GM23338 (cell line): ENCODE results near the gene OTOP2.

Source experiments
- CREB1 ChIP-seq: fragments of 250-450 bp; sonication (Bioruptor Pico); IDR thresholded peaks from 2 replicates; pipeline ENCODE4 v1.5.0; 2020; ENCODE audit warnings: low read depth, mild to moderate bottlenecking, moderate library complexity
- CTCF ChIP-seq, 2 experiments: fragments of 200-600 bp in 1 of 2; sonication (generic) in 1 of 2; conservative IDR thresholded peaks; 2 replicates each; pipeline versions ENCODE4 v1.5.1 to v1.6.1; 2016 to 2017; ENCODE audit warnings: antibody characterized with exemption in 2 of 2, low read depth in 2 of 2, mild to moderate bottlenecking in 2 of 2, moderate library complexity in 1 of 2
- ETS1 ChIP-seq: IDR thresholded peaks from 2 replicates; pipeline ENCODE4 v1.6.1; 2016; ENCODE audit warnings: antibody characterized with exemption
- EZH2phosphoT487 ChIP-seq: fragments of 200-600 bp; sonication (generic); IDR thresholded peaks from one replicate; pipeline ENCODE4 v1.8.1; 2018; ENCODE audit warnings: antibody characterized with exemption; ENCODE audit not compliant: unreplicated experiment
- POLR2AphosphoS5 ChIP-seq: IDR thresholded peaks from 2 replicates; pipeline ENCODE4 v1.6.1; 2016; ENCODE audit warnings: antibody characterized with exemption, low read depth
- ZNF462 ChIP-seq: fragments of 250-450 bp; sonication (Bioruptor Pico); IDR thresholded peaks from 2 replicates; pipeline ENCODE4 v1.5.0; 2020; ENCODE audit warnings: mild to moderate bottlenecking, moderate library complexity
- TF ChIP-seq, protein P1 (sequence below): IDR thresholded peaks from one replicate; pipeline ENCODE4 v1.6.1; 2018; ENCODE audit warnings: antibody characterized with exemption; ENCODE audit not compliant: unreplicated experiment

GRCh38 chr17:74972973-74973328, 48.9 kb downstream of the OTOP2 start:
- TF ChIP-seq CTCF (conservative IDR thresholded peaks at IDR 0.05; ENCODE audit: low read depth in 2 of 2) (no peak), POLR2AphosphoS5 (no peak), EZH2phosphoT487 (no peak), CREB1 (CRISPR knock-in tag) (no peak), ETS1 (no peak), ZNF462 (CRISPR knock-in tag) (no peak)
- TF ChIP-seq, protein P1, sequence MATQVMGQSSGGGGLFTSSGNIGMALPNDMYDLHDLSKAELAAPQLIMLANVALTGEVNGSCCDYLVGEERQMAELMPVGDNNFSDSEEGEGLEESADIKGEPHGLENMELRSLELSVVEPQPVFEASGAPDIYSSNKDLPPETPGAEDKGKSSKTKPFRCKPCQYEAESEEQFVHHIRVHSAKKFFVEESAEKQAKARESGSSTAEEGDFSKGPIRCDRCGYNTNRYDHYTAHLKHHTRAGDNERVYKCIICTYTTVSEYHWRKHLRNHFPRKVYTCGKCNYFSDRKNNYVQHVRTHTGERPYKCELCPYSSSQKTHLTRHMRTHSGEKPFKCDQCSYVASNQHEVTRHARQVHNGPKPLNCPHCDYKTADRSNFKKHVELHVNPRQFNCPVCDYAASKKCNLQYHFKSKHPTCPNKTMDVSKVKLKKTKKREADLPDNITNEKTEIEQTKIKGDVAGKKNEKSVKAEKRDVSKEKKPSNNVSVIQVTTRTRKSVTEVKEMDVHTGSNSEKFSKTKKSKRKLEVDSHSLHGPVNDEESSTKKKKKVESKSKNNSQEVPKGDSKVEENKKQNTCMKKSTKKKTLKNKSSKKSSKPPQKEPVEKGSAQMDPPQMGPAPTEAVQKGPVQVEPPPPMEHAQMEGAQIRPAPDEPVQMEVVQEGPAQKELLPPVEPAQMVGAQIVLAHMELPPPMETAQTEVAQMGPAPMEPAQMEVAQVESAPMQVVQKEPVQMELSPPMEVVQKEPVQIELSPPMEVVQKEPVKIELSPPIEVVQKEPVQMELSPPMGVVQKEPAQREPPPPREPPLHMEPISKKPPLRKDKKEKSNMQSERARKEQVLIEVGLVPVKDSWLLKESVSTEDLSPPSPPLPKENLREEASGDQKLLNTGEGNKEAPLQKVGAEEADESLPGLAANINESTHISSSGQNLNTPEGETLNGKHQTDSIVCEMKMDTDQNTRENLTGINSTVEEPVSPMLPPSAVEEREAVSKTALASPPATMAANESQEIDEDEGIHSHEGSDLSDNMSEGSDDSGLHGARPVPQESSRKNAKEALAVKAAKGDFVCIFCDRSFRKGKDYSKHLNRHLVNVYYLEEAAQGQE, result no peak
